ENCODE data around the gene MYO15B. TPM values are rescaled to one million over a fixed set of nuclear protein-coding genes. Genes with fewer than 3 reads are reported as not detected.

MYO15B gene
- total RNA-seq, 1 experiment from 2014 or later: 58.4 TPM

DNA sequence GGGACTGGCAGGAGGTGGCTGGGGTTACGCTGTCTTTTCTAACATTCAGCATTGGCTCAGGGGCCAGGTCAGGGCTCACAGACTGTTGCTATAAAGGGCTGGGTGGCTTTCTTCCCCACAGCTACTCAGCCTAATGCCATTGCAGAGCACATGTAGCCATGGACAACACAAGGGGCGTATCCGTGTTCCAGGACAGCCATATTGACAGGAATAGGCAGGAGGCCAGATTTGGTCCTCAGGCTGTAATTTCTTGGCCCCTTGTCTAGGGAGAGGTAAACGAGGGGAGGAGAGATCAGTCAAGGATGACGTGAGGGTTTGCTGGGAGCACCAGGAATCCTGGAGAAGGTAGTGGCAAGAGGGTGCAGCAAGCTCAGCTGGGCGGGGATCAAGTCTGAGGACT lies 21.2 kb upstream of the MYO15B start:
- DNase-seq: no peak
- intact Hi-C loops (cut with micrococcal nuclease; ENCODE audit: unreplicated experiment): no loop called here
- no TSS peak for BruUV-seq (replicated peaks)
- H3K27me3 Mint-ChIP-seq (ENCODE audit: unreplicated experiment): no peaks in the 10 kb centered on the region
- H3K4me3 Mint-ChIP-seq (ENCODE audit: low read depth, unreplicated experiment): no peak overlapping the region
- H3K27ac Mint-ChIP-seq (ENCODE audit: unreplicated experiment): no peak overlapping the region
- TF ChIP-seq, protein P1, sequence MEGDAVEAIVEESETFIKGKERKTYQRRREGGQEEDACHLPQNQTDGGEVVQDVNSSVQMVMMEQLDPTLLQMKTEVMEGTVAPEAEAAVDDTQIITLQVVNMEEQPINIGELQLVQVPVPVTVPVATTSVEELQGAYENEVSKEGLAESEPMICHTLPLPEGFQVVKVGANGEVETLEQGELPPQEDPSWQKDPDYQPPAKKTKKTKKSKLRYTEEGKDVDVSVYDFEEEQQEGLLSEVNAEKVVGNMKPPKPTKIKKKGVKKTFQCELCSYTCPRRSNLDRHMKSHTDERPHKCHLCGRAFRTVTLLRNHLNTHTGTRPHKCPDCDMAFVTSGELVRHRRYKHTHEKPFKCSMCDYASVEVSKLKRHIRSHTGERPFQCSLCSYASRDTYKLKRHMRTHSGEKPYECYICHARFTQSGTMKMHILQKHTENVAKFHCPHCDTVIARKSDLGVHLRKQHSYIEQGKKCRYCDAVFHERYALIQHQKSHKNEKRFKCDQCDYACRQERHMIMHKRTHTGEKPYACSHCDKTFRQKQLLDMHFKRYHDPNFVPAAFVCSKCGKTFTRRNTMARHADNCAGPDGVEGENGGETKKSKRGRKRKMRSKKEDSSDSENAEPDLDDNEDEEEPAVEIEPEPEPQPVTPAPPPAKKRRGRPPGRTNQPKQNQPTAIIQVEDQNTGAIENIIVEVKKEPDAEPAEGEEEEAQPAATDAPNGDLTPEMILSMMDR (IDR thresholded peaks at IDR 0.05; ENCODE audit: unreplicated experiment): no peak
- no peaks in the 10 kb centered on the region for H3K4me1 Mint-ChIP-seq (ENCODE audit: low read depth, unreplicated experiment)
- no peaks in the 10 kb centered on the region for H3K9me3 Mint-ChIP-seq (ENCODE audit: low read depth, unreplicated experiment)
- CTCF ChIA-PET: no interaction called here
- H3K36me3 Mint-ChIP-seq (ENCODE audit: insufficient read depth, unreplicated experiment): peaks cover 67% of the 10 kb centered on the region

DNA sequence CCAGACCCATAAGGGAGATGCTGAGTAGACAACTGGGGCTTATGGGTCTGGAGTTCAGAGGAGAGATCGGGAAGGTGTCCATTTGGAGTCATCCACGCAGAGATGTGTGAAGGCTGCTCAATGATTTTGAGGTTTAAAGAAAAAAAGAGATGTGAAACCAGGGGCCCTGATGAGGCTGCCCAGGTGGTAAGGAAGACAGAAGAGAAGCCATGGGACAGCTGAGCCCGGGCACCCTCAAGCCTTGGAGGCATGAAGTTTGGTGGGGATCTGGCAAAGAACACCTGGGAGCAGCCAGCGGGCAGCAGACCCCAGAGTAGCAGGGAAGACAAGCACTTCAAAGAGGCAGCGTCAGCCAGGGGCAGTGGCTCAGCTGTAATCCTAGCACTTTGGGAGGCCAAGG lies 20.8 kb upstream of the MYO15B start:
- H3K36me3 Mint-ChIP-seq (ENCODE audit: insufficient read depth, unreplicated experiment): peaks cover 70% of the 10 kb centered on the region
- no peak overlapping the region for H3K27ac Mint-ChIP-seq (ENCODE audit: unreplicated experiment)
- no peak for DNase-seq
- H3K4me1 Mint-ChIP-seq (ENCODE audit: low read depth, unreplicated experiment): no peaks in the 10 kb centered on the region
- CTCF ChIA-PET: no interaction called here
- TF ChIP-seq, protein P1 (IDR thresholded peaks at IDR 0.05; ENCODE audit: unreplicated experiment): no peak
- intact Hi-C loops (cut with micrococcal nuclease; ENCODE audit: unreplicated experiment): no loop called here
- no peaks in the 10 kb centered on the region for H3K9me3 Mint-ChIP-seq (ENCODE audit: low read depth, unreplicated experiment)
- H3K4me3 Mint-ChIP-seq (ENCODE audit: low read depth, unreplicated experiment): no peak overlapping the region
- no TSS peak for BruUV-seq (replicated peaks)
- H3K27me3 Mint-ChIP-seq (ENCODE audit: unreplicated experiment): no peaks in the 10 kb centered on the region

DNA sequence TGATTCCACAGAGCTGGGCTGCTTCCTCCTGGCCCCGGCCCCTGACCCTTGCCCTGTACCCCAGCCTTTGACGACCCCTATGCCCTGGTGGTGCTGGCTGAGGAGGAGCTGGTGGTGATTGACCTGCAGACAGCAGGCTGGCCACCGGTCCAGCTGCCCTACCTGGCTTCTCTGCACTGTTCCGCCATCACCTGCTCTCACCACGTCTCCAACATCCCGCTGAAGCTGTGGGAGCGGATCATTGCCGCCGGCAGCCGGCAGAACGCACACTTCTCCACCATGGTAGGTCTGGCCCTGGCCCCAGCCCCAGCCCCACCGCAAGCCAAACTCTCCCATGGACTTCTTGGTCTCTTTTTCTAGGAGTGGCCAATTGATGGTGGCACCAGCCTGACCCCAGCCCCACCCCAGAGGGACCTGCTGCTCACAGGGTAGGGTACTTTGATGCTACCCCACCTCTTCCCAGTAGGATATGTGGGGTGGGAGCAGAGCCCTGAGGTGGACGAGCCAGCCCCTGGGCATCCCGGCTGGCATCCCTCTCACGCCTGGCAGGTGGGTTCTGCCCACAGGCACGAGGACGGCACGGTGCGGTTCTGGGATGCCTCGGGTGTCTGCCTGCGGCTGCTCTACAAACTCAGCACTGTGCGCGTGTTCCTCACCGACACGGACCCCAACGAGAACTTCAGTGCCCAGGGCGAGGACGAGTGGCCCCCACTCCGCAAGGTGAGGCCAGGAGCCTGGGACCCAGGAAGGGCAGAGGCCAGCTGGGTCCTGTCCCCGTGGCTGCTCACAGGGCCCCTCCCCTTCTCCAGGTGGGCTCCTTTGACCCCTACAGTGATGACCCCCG lies 19.0 kb upstream of the MYO15B start:
- Mint-ChIP-seq H3K4me3 (ENCODE audit: low read depth, unreplicated experiment) (no peak overlapping the region), H3K27ac (ENCODE audit: unreplicated experiment) (no peak overlapping the region), H3K4me1 (ENCODE audit: low read depth, unreplicated experiment) (no peaks in the 10 kb centered on the region), H3K27me3 (ENCODE audit: unreplicated experiment) (no peaks in the 10 kb centered on the region), H3K36me3 (ENCODE audit: insufficient read depth, unreplicated experiment) (peaks cover 78% of the 10 kb centered on the region), H3K9me3 (ENCODE audit: low read depth, unreplicated experiment) (no peaks in the 10 kb centered on the region)
- TF ChIP-seq, protein P1 (IDR thresholded peaks at IDR 0.05; ENCODE audit: unreplicated experiment): no peak
- no TSS peak for BruUV-seq (replicated peaks)
- no peak for DNase-seq
- CTCF ChIA-PET: interaction anchor here (0.7 kb wide), 2 partner anchors 138 to 324 kb away, joined by 3 to 5 read pairs; no protein-coding TSS in a partner anchor
- intact Hi-C loops (cut with micrococcal nuclease; ENCODE audit: unreplicated experiment): no loop called here

GRCh38 chr17:75570034-75570676 lies 17.4 kb upstream of the MYO15B start:
- CTCF ChIA-PET: interaction anchor here (0.6 kb wide), 1 partner anchor 231 kb away, joined by 5 read pairs; no protein-coding TSS in a partner anchor
- Mint-ChIP-seq H3K36me3 (ENCODE audit: insufficient read depth, unreplicated experiment) (peaks cover 65% of the 10 kb centered on the region), H3K4me3 (ENCODE audit: low read depth, unreplicated experiment) (no peak overlapping the region), H3K27ac (ENCODE audit: unreplicated experiment) (no peak overlapping the region), H3K9me3 (ENCODE audit: low read depth, unreplicated experiment) (no peaks in the 10 kb centered on the region), H3K27me3 (ENCODE audit: unreplicated experiment) (no peaks in the 10 kb centered on the region), H3K4me1 (ENCODE audit: low read depth, unreplicated experiment) (no peaks in the 10 kb centered on the region)
- TF ChIP-seq, protein P1 (IDR thresholded peaks at IDR 0.05; ENCODE audit: unreplicated experiment): no peak
- intact Hi-C loops (cut with micrococcal nuclease; ENCODE audit: unreplicated experiment): no loop called here
- DNase-seq: no peak
- BruUV-seq (replicated peaks): no TSS peak

Measured in Calu3 (cell line).